ENCODE measurements around the gene RAD9A.

GRCh38 chr11:67407688-67408163 is 15.9 kb downstream of the RAD9A start:
- TF ChIP-seq, protein P1, sequence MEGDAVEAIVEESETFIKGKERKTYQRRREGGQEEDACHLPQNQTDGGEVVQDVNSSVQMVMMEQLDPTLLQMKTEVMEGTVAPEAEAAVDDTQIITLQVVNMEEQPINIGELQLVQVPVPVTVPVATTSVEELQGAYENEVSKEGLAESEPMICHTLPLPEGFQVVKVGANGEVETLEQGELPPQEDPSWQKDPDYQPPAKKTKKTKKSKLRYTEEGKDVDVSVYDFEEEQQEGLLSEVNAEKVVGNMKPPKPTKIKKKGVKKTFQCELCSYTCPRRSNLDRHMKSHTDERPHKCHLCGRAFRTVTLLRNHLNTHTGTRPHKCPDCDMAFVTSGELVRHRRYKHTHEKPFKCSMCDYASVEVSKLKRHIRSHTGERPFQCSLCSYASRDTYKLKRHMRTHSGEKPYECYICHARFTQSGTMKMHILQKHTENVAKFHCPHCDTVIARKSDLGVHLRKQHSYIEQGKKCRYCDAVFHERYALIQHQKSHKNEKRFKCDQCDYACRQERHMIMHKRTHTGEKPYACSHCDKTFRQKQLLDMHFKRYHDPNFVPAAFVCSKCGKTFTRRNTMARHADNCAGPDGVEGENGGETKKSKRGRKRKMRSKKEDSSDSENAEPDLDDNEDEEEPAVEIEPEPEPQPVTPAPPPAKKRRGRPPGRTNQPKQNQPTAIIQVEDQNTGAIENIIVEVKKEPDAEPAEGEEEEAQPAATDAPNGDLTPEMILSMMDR (IDR thresholded peaks at IDR 0.05), result no peak
- TF ChIP-seq POLR2AphosphoS5 (IDR thresholded peaks at IDR 0.05), result no peak

Measured in prostate gland (tissue), 2 donors.